Fibroblast of lung (primary cell): ENCODE measurements around the gene SLC5A12.

Experiments
- CTCF ChIP-seq, 2 donors: IDR thresholded peaks in 1 of 2; conservative IDR thresholded peaks in 1 of 2; 1 replicate in 1 of 2; 2 replicates in 1 of 2; pipeline ENCODE4 v1.5.1; 2011 to 2012; ENCODE audit warnings: low read length in 2 of 2, control low read depth in 1 of 2, inconsistent platforms in 1 of 2, low read depth in 1 of 2, mild to moderate bottlenecking in 1 of 2
- EZH2 ChIP-seq: IDR thresholded peaks from 2 replicates; pipeline ENCODE4 v1.5.1; 2012; ENCODE audit warnings: low read length, control low read depth, mild to moderate bottlenecking; ENCODE audit errors: missing control alignments

- TF ChIP-seq CTCF (conservative IDR thresholded peaks at IDR 0.05 in 1 of 2, IDR thresholded peaks at IDR 0.05 in 1 of 2; ENCODE audit: low read depth in 1 of 2, low read length in 2 of 2) (no peak), EZH2 (no peak)
Observed at GRCh38 chr11:26662916-26663315, 58.9 kb downstream of the SLC5A12 start.
